Tibial nerve (tissue), 4 donors: ENCODE measurements around the gene SMG1. TPM values are rescaled to one million over a fixed set of nuclear protein-coding genes. Genes with fewer than 3 reads are reported as not detected.
"Not testable (repeated sequence)": the region's sequence is repeated elsewhere in the genome, so short reads cannot be mapped to it uniquely, and the experiment has no call there.

Experiments
- DNase-seq, 2 donors: peaks; one replicate each; pipeline ENCODE4 v3.0.0-alpha.2; 2019; ENCODE audit warnings: low spot score in 2 of 2
- H3K27ac ChIP-seq, 4 donors: fragments of 200-600 bp; sonication (generic) in 3 of 4; one replicate each; pipeline ENCODE4 v1.5.1; 2017 to 2019; ENCODE audit warnings: mild to moderate bottlenecking in 1 of 4
- H3K27me3 ChIP-seq, 2 donors: fragments of 200-600 bp; sonication (generic) in 1 of 2; one replicate each; pipeline versions ENCODE4 v1.5.1 to v1.6.0; 2017 to 2019
- H3K36me3 ChIP-seq, 3 donors: fragments of 200-600 bp; sonication (generic); one replicate each; pipeline ENCODE4 v1.5.1; 2018 to 2019
- H3K4me1 ChIP-seq, 4 donors: fragments of 200-600 bp; sonication (generic) in 3 of 4; one replicate each; pipeline ENCODE4 v1.5.1; 2017 to 2019
- H3K4me3 ChIP-seq, 4 donors: fragments of 200-600 bp; sonication (generic) in 3 of 4; one replicate each; pipeline ENCODE4 v1.5.1; 2017 to 2019; ENCODE audit warnings: mild to moderate bottlenecking in 1 of 4, moderate library complexity in 1 of 4
- H3K9me3 ChIP-seq, 4 donors: fragments of 200-600 bp; sonication (generic) in 3 of 4; one replicate each; pipeline ENCODE4 v1.5.1; 2017 to 2019
- WGBS, 2 donors: methylation state at CpG; one replicate each; pipeline ENCODE4 v1.1.5; 2018; 5-methylcytosine and 5-hydroxymethylcytosine counted together
- total RNA-seq, 4 donors: library from RNA; depleted of rRNA; stranded (reverse); fragments of >200 nt; gene quantifications; one replicate each; pipeline ENCODE4 v1.1.0, GENCODE V29; 2016

SMG1 gene
- total RNA-seq, 4 donors from 2014 or later = 83.5 to 101 (median 89.4) TPM

GRCh38 chr16:18902778-18903177 lies 23.4 kb downstream of the SMG1 start:
- peaks cover 0 to 22% (median 0%) of the 10 kb centered on the region in 4 donors for H3K4me1 ChIP-seq
- H3K4me3 ChIP-seq, H3K27ac ChIP-seq, H3K9me3 ChIP-seq, H3K36me3 ChIP-seq, H3K27me3 ChIP-seq, DNase-seq: not testable (repeated sequence)
- WGBS, 2 donors = 92 to 95% methylated on average over 7 of the region's 7 CpGs

DNA sequence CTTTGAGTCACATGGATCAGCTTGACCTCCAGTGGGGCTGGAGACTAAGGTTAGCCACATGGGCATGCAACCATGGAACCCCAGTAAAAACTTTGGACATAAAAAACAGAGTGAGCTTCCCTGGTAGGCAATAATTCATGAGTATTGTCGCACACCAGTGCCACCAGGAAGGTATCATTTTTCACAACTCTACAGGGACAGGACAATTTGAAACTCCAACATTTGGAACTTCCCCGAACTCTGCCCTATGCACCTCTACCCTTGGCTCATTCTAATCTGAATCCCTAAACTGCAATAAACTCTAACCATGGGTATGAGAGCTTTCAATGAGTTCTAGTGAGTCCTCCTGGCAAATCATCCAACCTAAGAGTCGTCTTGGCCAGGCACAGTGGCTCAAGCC lies 24.2 kb downstream of the SMG1 start:
- 83 to 88% methylated on average over 3 of the region's 3 CpGs for WGBS, 2 donors
- H3K4me1 ChIP-seq = peaks cover 0 to 26% (median 0%) of the 10 kb centered on the region in 4 donors
- DNase-seq, H3K9me3 ChIP-seq, H3K4me3 ChIP-seq, H3K27me3 ChIP-seq, H3K36me3 ChIP-seq, H3K27ac ChIP-seq: not testable (repeated sequence)

DNA sequence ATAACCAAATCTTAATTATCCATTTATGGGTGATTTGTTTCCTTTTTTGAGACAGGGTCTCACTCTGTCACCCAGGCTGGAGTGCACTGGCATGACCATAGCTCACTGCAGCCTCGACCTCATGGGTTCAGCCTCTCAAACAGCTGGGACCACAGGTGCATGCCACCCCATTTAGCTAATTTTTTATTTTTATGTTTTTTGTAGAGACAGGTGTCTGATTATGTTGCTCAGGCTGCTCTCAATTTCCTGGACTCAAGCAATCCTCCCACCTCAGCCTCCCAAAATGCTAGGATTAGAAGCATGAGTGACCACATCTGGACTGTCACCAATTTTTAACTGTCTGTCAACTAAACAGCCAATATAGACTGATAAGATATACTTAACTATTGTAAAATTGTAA lies 25.0 kb downstream of the SMG1 start:
- H3K27ac ChIP-seq, H3K36me3 ChIP-seq, H3K27me3 ChIP-seq, H3K4me3 ChIP-seq, H3K9me3 ChIP-seq, DNase-seq: not testable (repeated sequence)
- WGBS, 2 donors = 78 to 87% methylated on average over 1 of the region's 1 CpG
- H3K4me1 ChIP-seq = peaks cover 0 to 28% (median 0%) of the 10 kb centered on the region in 4 donors

- not testable (repeated sequence) for H3K27me3 ChIP-seq, H3K27ac ChIP-seq, H3K4me3 ChIP-seq, H3K9me3 ChIP-seq, DNase-seq, H3K4me1 ChIP-seq
- peaks cover 0 to 40% (median 0%) of the 10 kb centered on the region in 3 donors for H3K36me3 ChIP-seq
- WGBS, 2 donors = 60 to 65% methylated on average over 2 of the region's 2 CpGs
Measured at GRCh38 chr16:18884456-18884855, 41.8 kb downstream of the SMG1 start.

GRCh38 chr16:18877734-18878133 lies 48.5 kb downstream of the SMG1 start:
- H3K27ac ChIP-seq, H3K4me3 ChIP-seq, H3K4me1 ChIP-seq, H3K9me3 ChIP-seq, DNase-seq, H3K27me3 ChIP-seq: not testable (repeated sequence)
- WGBS, 2 donors = 79 to 87% methylated on average over 4 of the region's 4 CpGs
- peaks cover 2 to 56% (median 4%) of the 10 kb centered on the region in 3 donors for H3K36me3 ChIP-seq

GRCh38 chr16:18877259-18877658 lies 48.9 kb downstream of the SMG1 start:
- H3K9me3 ChIP-seq, H3K4me3 ChIP-seq, H3K27me3 ChIP-seq, H3K27ac ChIP-seq, H3K4me1 ChIP-seq, DNase-seq: not testable (repeated sequence)
- H3K36me3 ChIP-seq = peaks cover 2 to 58% (median 4%) of the 10 kb centered on the region in 3 donors
- 65 to 72% methylated on average over 4 of the region's 4 CpGs for WGBS, 2 donors

- WGBS, 2 donors = 92 to 95% methylated on average over 5 of the region's 5 CpGs
- peaks cover 2 to 58% (median 4%) of the 10 kb centered on the region in 3 donors for H3K36me3 ChIP-seq
- H3K4me3 ChIP-seq, H3K9me3 ChIP-seq, H3K4me1 ChIP-seq, H3K27me3 ChIP-seq, DNase-seq, H3K27ac ChIP-seq: not testable (repeated sequence)
Measured at GRCh38 chr16:18876301-18876700, 49.9 kb downstream of the SMG1 start.

GRCh38 chr16:18869043-18869771 lies 57.0 kb downstream of the SMG1 start:
- H3K9me3 ChIP-seq, H3K27ac ChIP-seq, H3K27me3 ChIP-seq, H3K4me1 ChIP-seq, DNase-seq, H3K4me3 ChIP-seq: not testable (repeated sequence)
- WGBS, 2 donors = 38 to 61% methylated on average over 2 of the region's 2 CpGs
- peaks cover 0 to 64% (median 4%) of the 10 kb centered on the region in 3 donors for H3K36me3 ChIP-seq

DNA sequence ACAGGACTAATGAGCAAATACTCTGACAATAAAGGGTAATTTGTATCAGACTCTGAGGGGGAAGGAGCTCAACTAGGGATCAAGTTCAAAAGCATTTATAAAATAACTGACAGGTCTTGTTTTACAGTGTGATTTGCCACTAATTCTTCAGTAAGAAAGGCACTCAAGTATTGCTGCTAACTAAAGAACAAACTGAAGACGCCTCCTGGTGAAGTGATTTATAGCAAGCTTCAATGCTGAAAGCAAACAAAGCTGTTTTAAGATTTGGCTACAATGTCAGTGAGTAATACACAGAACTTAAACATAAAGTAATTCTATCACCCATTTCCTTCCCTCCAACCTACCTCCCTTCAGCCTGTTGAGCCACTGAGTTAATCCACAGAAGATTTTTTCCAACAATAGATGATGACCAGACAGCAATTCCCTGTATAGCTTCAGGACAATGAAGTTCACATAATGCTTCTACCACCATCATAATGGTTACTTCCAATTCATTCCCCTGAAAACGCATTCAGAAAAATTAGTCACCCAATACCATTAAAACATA lies 59.9 kb downstream of the SMG1 start:
- H3K9me3 ChIP-seq, H3K27me3 ChIP-seq, H3K4me3 ChIP-seq, H3K4me1 ChIP-seq, DNase-seq, H3K27ac ChIP-seq: not testable (repeated sequence)
- 75 to 80% methylated on average over 2 of the region's 2 CpGs for WGBS, 2 donors
- peaks cover 0 to 58% (median 5%) of the 10 kb centered on the region in 3 donors for H3K36me3 ChIP-seq

DNA sequence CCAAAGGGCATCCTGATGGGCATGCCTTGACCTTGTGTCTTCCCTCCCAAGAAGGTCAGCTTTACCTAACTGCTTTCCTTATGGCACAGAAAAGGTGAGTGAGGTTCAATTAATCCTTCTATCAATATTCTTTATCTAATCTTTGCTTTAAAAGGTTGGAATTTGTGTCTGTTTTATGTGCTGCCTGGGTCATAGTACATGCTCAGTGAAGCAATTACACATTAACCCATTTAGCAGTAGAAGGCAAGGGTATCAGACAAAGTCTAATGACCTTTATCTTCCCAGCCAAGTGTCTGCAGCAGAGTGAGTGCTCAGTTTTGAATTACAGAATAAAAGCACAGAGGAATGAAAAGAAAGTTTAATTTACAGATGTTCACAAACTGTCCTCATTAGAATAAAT lies 63.3 kb downstream of the SMG1 start:
- not testable (repeated sequence) for H3K27me3 ChIP-seq, H3K4me3 ChIP-seq, H3K27ac ChIP-seq, H3K4me1 ChIP-seq, DNase-seq, H3K9me3 ChIP-seq
- H3K36me3 ChIP-seq = peaks cover 0 to 40% (median 5%) of the 10 kb centered on the region in 3 donors
